ENCODE measurements around the gene SPTB. TPM values are rescaled to one million over a fixed set of nuclear protein-coding genes. Genes with fewer than 3 reads are reported as not detected.

SPTB gene
- total RNA-seq, 1 experiment from 2014 or later = 2.3 TPM

- Histone ChIP-seq H3F3A (ENCODE audit: low read length, unreplicated experiment) (no peaks in the 10 kb centered on the region), H3K27ac (ENCODE audit: low read length) (no peak overlapping the region), H3K9me3 (ENCODE audit: low read length) (no peaks in the 10 kb centered on the region), H3K4me1 (ENCODE audit: insufficient read depth, low read length) (no peaks in the 10 kb centered on the region), H3K36me3 (ENCODE audit: low read depth, low read length) (no peaks in the 10 kb centered on the region), H3K4me3 (ENCODE audit: low read length) (no peak overlapping the region), H4K20me1 (ENCODE audit: low read length) (no peaks in the 10 kb centered on the region), H3K9ac (ENCODE audit: low read length) (no peak overlapping the region), H3K9me2 (replicated peaks; ENCODE audit: low read length) (no peaks in the 10 kb centered on the region), H3K27me3 (ENCODE audit: low read length) (peaks cover 48% of the 10 kb centered on the region), H2AFZ (ENCODE audit: low read length) (no peak overlapping the region), H3K4me2 (ENCODE audit: low read length) (no peak overlapping the region), H3K79me2 (ENCODE audit: low read length) (no peaks in the 10 kb centered on the region)
- POLR2A ChIA-PET (ENCODE audit: unreplicated experiment) = no interaction called here
- no peak for TF ChIP-seq EZH2 (IDR thresholded peaks at IDR 0.05; ENCODE audit: low read length, unreplicated experiment)
- TF ChIP-seq CTCF (conservative IDR thresholded peaks at IDR 0.05; ENCODE audit: low read depth, low read length) = no peak
- TF ChIP-seq EZH2phosphoT487 (IDR thresholded peaks at IDR 0.05; ENCODE audit: borderline replicate concordance, low read length) = no peak
- no TSS peak for BruUV-seq (replicated peaks)
- CTCF ChIA-PET = interaction anchor here (0.6 kb wide), 1 partner anchor 40 kb away, joined by 5 read pairs; no protein-coding TSS in a partner anchor
- DNase-seq = no peak
- intact Hi-C loops (cut with micrococcal nuclease) = no loop called here
- no peak for ATAC-seq
Observed at GRCh38 chr14:64850369-64851137, 29.2 kb downstream of the SPTB start.

- H4K20me1 ChIP-seq (ENCODE audit: low read length) = no peaks in the 10 kb centered on the region
- H3K4me2 ChIP-seq (ENCODE audit: low read length) = no peak overlapping the region
- no peak overlapping the region for H3K27ac ChIP-seq (ENCODE audit: low read length)
- H3K36me3 ChIP-seq (ENCODE audit: low read depth, low read length) = no peaks in the 10 kb centered on the region
- no TSS peak for BruUV-seq (replicated peaks)
- no peak overlapping the region for H3K9ac ChIP-seq (ENCODE audit: low read length)
- no peaks in the 10 kb centered on the region for H3K9me3 ChIP-seq (ENCODE audit: low read length)
- ATAC-seq (no peak), DNase-seq (no peak)
- H3K79me2 ChIP-seq (ENCODE audit: low read length) = no peaks in the 10 kb centered on the region
- no peak for TF ChIP-seq CTCF (conservative IDR thresholded peaks at IDR 0.05; ENCODE audit: low read depth, low read length)
- TF ChIP-seq EZH2 (IDR thresholded peaks at IDR 0.05; ENCODE audit: low read length, unreplicated experiment) = no peak
- TF ChIP-seq EZH2phosphoT487 (IDR thresholded peaks at IDR 0.05; ENCODE audit: borderline replicate concordance, low read length) = no peak
- no peaks in the 10 kb centered on the region for H3K4me1 ChIP-seq (ENCODE audit: insufficient read depth, low read length)
- H3F3A ChIP-seq (ENCODE audit: low read length, unreplicated experiment) = no peaks in the 10 kb centered on the region
- no peaks in the 10 kb centered on the region for H3K9me2 ChIP-seq (replicated peaks; ENCODE audit: low read length)
- intact Hi-C loops (cut with micrococcal nuclease) = no loop called here
- ChIA-PET POLR2A (ENCODE audit: unreplicated experiment) (interaction anchor here (0.6 kb wide), 1 partner anchor 12 kb away, joined by 4 read pairs; no protein-coding TSS in a partner anchor), CTCF (no interaction called here)
- H2AFZ ChIP-seq (ENCODE audit: low read length) = no peak overlapping the region
- no peak overlapping the region for H3K4me3 ChIP-seq (ENCODE audit: low read length)
- peaks cover 54% of the 10 kb centered on the region for H3K27me3 ChIP-seq (ENCODE audit: low read length)
Observed at GRCh38 chr14:64849940-64850339, 29.8 kb downstream of the SPTB start.

GRCh38 chr14:64848239-64848638 lies 31.5 kb downstream of the SPTB start:
- no peaks in the 10 kb centered on the region for H3F3A ChIP-seq (ENCODE audit: low read length, unreplicated experiment)
- no peaks in the 10 kb centered on the region for H4K20me1 ChIP-seq (ENCODE audit: low read length)
- ChIA-PET CTCF (interaction anchor here (0.8 kb wide), 1 partner anchor 25 kb away, joined by 3 read pairs; no protein-coding TSS in a partner anchor), POLR2A (ENCODE audit: unreplicated experiment) (no interaction called here)
- no peak for ATAC-seq
- intact Hi-C loops (cut with micrococcal nuclease) = no loop called here
- TF ChIP-seq EZH2phosphoT487 (IDR thresholded peaks at IDR 0.05; ENCODE audit: borderline replicate concordance, low read length) = no peak
- TF ChIP-seq CTCF (conservative IDR thresholded peaks at IDR 0.05; ENCODE audit: low read depth, low read length) = no peak
- TF ChIP-seq EZH2 (IDR thresholded peaks at IDR 0.05; ENCODE audit: low read length, unreplicated experiment) = no peak
- no peak overlapping the region for H3K4me2 ChIP-seq (ENCODE audit: low read length)
- no peaks in the 10 kb centered on the region for H3K36me3 ChIP-seq (ENCODE audit: low read depth, low read length)
- no peak for DNase-seq
- H3K9me2 ChIP-seq (replicated peaks; ENCODE audit: low read length) = no peaks in the 10 kb centered on the region
- H3K9me3 ChIP-seq (ENCODE audit: low read length) = no peaks in the 10 kb centered on the region
- H3K79me2 ChIP-seq (ENCODE audit: low read length) = no peaks in the 10 kb centered on the region
- H3K9ac ChIP-seq (ENCODE audit: low read length) = no peak overlapping the region
- BruUV-seq (replicated peaks) = no TSS peak
- no peak overlapping the region for H3K27ac ChIP-seq (ENCODE audit: low read length)
- no peak overlapping the region for H3K4me3 ChIP-seq (ENCODE audit: low read length)
- no peaks in the 10 kb centered on the region for H3K4me1 ChIP-seq (ENCODE audit: insufficient read depth, low read length)
- no peak overlapping the region for H2AFZ ChIP-seq (ENCODE audit: low read length)
- peaks cover 71% of the 10 kb centered on the region for H3K27me3 ChIP-seq (ENCODE audit: low read length)

Measured in PC-3 (cell line).